HL-60 (cell line): ENCODE data around the gene ABHD16A.

Experiments
- CTCF ChIP-seq: IDR thresholded peaks from one replicate; pipeline ENCODE4 v1.5.1; 2011; ENCODE audit warnings: low read length, control low read depth, inconsistent platforms; ENCODE audit not compliant: insufficient read depth
- POLR2AphosphoS5 ChIP-seq: IDR thresholded peaks from 2 replicates; pipeline ENCODE4 v1.6.1; 2012; ENCODE audit warnings: low read depth
- TF ChIP-seq, protein P1 (sequence below): IDR thresholded peaks from 2 replicates; pipeline ENCODE4 v1.6.1; 2012; ENCODE audit warnings: low read depth; ENCODE audit not compliant: insufficient replicate concordance

DNA sequence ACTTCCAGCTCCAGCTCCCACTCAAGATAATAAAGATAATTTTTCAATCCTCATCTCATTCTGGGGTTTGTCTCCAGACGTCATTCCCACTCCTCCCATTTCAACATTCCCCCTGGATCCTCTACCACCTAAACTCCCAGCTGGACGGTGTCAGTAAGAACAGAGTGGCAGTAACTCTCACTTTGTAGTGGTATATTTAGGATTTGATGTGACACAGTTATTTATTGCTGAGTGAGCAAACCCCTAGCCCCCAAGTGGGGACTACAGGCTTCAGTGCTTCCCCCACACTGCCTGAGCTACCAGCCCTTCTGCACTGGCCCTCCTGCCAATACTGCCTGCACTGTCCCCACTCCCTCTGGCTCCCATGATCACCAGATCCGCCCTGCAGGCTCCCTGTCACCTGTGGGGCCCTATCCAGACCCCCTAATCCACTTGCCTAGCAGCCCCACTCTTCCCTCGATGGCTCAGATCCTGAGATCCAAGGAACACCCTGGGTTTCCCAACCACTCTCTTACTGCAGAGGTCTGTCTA is 44.9 kb downstream of the ABHD16A start:
- TF ChIP-seq CTCF (no peak), POLR2AphosphoS5 (no peak)
- TF ChIP-seq, protein P1, sequence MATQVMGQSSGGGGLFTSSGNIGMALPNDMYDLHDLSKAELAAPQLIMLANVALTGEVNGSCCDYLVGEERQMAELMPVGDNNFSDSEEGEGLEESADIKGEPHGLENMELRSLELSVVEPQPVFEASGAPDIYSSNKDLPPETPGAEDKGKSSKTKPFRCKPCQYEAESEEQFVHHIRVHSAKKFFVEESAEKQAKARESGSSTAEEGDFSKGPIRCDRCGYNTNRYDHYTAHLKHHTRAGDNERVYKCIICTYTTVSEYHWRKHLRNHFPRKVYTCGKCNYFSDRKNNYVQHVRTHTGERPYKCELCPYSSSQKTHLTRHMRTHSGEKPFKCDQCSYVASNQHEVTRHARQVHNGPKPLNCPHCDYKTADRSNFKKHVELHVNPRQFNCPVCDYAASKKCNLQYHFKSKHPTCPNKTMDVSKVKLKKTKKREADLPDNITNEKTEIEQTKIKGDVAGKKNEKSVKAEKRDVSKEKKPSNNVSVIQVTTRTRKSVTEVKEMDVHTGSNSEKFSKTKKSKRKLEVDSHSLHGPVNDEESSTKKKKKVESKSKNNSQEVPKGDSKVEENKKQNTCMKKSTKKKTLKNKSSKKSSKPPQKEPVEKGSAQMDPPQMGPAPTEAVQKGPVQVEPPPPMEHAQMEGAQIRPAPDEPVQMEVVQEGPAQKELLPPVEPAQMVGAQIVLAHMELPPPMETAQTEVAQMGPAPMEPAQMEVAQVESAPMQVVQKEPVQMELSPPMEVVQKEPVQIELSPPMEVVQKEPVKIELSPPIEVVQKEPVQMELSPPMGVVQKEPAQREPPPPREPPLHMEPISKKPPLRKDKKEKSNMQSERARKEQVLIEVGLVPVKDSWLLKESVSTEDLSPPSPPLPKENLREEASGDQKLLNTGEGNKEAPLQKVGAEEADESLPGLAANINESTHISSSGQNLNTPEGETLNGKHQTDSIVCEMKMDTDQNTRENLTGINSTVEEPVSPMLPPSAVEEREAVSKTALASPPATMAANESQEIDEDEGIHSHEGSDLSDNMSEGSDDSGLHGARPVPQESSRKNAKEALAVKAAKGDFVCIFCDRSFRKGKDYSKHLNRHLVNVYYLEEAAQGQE: no peak
